OCI-LY7 (cell line): ENCODE measurements around the gene DPYSL4. TPM values are rescaled to one million over a fixed set of nuclear protein-coding genes. Genes with fewer than 3 reads are reported as not detected.
"Not testable (repeated sequence)": the region's sequence is repeated elsewhere in the genome, so short reads cannot be mapped to it uniquely, and the experiment has no call there.

Source experiments
- BruUV-seq: library from RNA; stranded (reverse); fragments of 400-500 nt; replicated peaks from 2 replicates; lab custom pipeline; 2021; lab: Mats Ljungman, UMichigan
- CTCF ChIA-PET: fragments of 300-600 bp; sonication (Branson Sonifier 250); formaldehyde crosslinking; loops from one replicate; lab custom pipeline; 2022; ENCODE audit warnings: antibody characterized with exemption; ENCODE audit not compliant: unreplicated experiment; lab: Charles Lee
- POLR2A ChIA-PET: fragments of 300-600 bp; sonication (Branson Sonifier 250); formaldehyde crosslinking; loops from one replicate; lab custom pipeline; 2022; ENCODE audit warnings: antibody characterized with exemption; lab: Charles Lee
- DNase-seq: peaks from one replicate; pipeline ENCODE4 v3.0.0-alpha.2; 2015; ENCODE audit warnings: low spot score
- H2AFZ ChIP-seq: fragments of 200-600 bp; sonication (generic), shearing (Covaris generic); 2 replicates; pipeline ENCODE4 v1.6.1; 2014; ENCODE audit warnings: mild to moderate bottlenecking, antibody characterized with exemption, low read length, moderate library complexity
- H3K27ac ChIP-seq: fragments of 200-600 bp; sonication (generic); 2 replicates; pipeline ENCODE4 v1.5.1; 2014; ENCODE audit warnings: mixed run types, low read depth, mild to moderate bottlenecking, moderate library complexity, low read length, inconsistent platforms; ENCODE audit not compliant: poor library complexity, severe bottlenecking
- H3K36me3 ChIP-seq: fragments of 200-600 bp; sonication (generic); 2 replicates; pipeline ENCODE4 v1.6.1; 2014; ENCODE audit warnings: mild to moderate bottlenecking, antibody characterized with exemption, low read length, moderate library complexity, mixed read lengths; ENCODE audit not compliant: insufficient read depth
- H3K4me1 ChIP-seq: fragments of 200-600 bp; sonication (generic); 2 replicates; pipeline ENCODE4 v1.5.1; 2014; ENCODE audit warnings: mild to moderate bottlenecking, low read length; ENCODE audit not compliant: insufficient read depth, poor library complexity, severe bottlenecking
- H3K4me2 ChIP-seq: fragments of 200-600 bp; sonication (generic); 2 replicates; pipeline ENCODE4 v1.6.1; 2014; ENCODE audit warnings: mild to moderate bottlenecking, low read length
- H3K4me3 ChIP-seq: fragments of 200-600 bp; sonication (generic); 2 replicates; pipeline ENCODE4 v1.5.1; 2014; ENCODE audit warnings: mild to moderate bottlenecking, low read depth, low read length; ENCODE audit not compliant: poor library complexity, severe bottlenecking
- H3K79me2 ChIP-seq: fragments of 200-600 bp; sonication (generic); 2 replicates; pipeline ENCODE4 v1.6.1; 2016; ENCODE audit warnings: low read depth, mild to moderate bottlenecking, low read length, moderate library complexity, mixed read lengths; ENCODE audit not compliant: insufficient read depth
- H3K9me2 ChIP-seq: fragments of 200-600 bp; sonication (generic); 2 replicates; pipeline ENCODE4 v1.6.1; 2016; ENCODE audit warnings: mild to moderate bottlenecking, low read length, mixed read lengths; ENCODE audit not compliant: insufficient read depth
- H3K9me3 ChIP-seq: fragments of 200-600 bp; sonication (generic); 2 replicates; pipeline ENCODE4 v1.6.1; 2014; ENCODE audit warnings: mild to moderate bottlenecking, mixed run types, low read length, mixed read lengths
- H4K20me1 ChIP-seq: fragments of 200-600 bp; sonication (generic); 2 replicates; pipeline ENCODE4 v1.6.1; 2014; ENCODE audit warnings: mild to moderate bottlenecking, antibody characterized with exemption, low read length, moderate library complexity, mixed read lengths; ENCODE audit not compliant: insufficient read depth
- CTCF ChIP-seq: fragments of 200-600 bp; sonication (generic); conservative IDR thresholded peaks from 2 replicates; pipeline ENCODE4 v1.5.1; 2014; ENCODE audit warnings: mild to moderate bottlenecking, antibody characterized with exemption, low read length, moderate library complexity, mixed read lengths
- EZH2phosphoT487 ChIP-seq: fragments of 200-600 bp; sonication (generic); IDR thresholded peaks from 2 replicates; pipeline ENCODE4 v1.6.1; 2018; ENCODE audit warnings: low read depth, borderline replicate concordance, mild to moderate bottlenecking, mixed run types, antibody characterized with exemption, low read length, moderate library complexity, mixed read lengths
- intact Hi-C: fragments of 100-400 bp; cut with micrococcal nuclease; formaldehyde crosslinking; loops from one replicate; pipeline ENCODE4 v1.10.0; 2022; ENCODE audit not compliant: unreplicated experiment
- total RNA-seq, 2 experiments: library from RNA; depleted of rRNA in 1 of 2; stranded (reverse); fragments of >200 nt in 1 of 2; shearing (Covaris generic) in 1 of 2; gene quantifications; 2 replicates each; pipeline ENCODE4 v1.2.3, GENCODE V29; 2014 to 2022

DPYSL4 gene
- total RNA-seq, 2 experiments from 2014 or later: not detected

GRCh38 chr10:132160834-132161622, 25.7 kb upstream of the DPYSL4 start:
- H3K27ac ChIP-seq: peak overlapping the region; percentile 90
- intact Hi-C loops: loop anchor here (5.0 to 10.0 kb wide), 3 partner anchors 171 to 286 kb away; partner anchors contain the start of gene LRRC27
- H3K4me3 ChIP-seq, BruUV-seq, H3K4me2 ChIP-seq, H4K20me1 ChIP-seq, H3K9me2 ChIP-seq, H3K36me3 ChIP-seq, H3K79me2 ChIP-seq, H2AFZ ChIP-seq, H3K9me3 ChIP-seq, CTCF ChIA-PET, DNase-seq: not testable (repeated sequence)
- POLR2A ChIA-PET: interaction anchor here (0.6 kb wide), 2 partner anchors 172 to 1248 kb away, joined by 3 to 5 read pairs; no protein-coding TSS in a partner anchor
- peaks cover 43% of the 10 kb centered on the region for H3K4me1 ChIP-seq

GRCh38 chr10:132162021-132162531, 24.7 kb upstream of the DPYSL4 start:
- POLR2A ChIA-PET: interaction anchor here (0.6 to 1.2 kb wide), 2 partner anchors 169 to 171 kb away, joined by 3 to 5 read pairs; no protein-coding TSS in a partner anchor
- TF ChIP-seq EZH2phosphoT487: no peak
- no peak for TF ChIP-seq CTCF
- H3K4me3 ChIP-seq: peak overlapping the region; percentile 64
- H3K4me2 ChIP-seq: peak overlapping the region; percentile 75
- no peaks in the 10 kb centered on the region for H3K36me3 ChIP-seq
- H3K27ac ChIP-seq: peak overlapping the region; percentile 90
- H3K4me1 ChIP-seq: peaks cover 43% of the 10 kb centered on the region
- CTCF ChIA-PET: interaction anchor here (0.6 kb wide), 1 partner anchor 317 kb away, joined by 3 read pairs; no protein-coding TSS in a partner anchor
- peak overlapping the region; percentile 15; the same call in 1 of the 2 replicates for H2AFZ ChIP-seq
- no peaks in the 10 kb centered on the region for H4K20me1 ChIP-seq
- H3K9me3 ChIP-seq: no peaks in the 10 kb centered on the region
- no TSS peak for BruUV-seq
- no peaks in the 10 kb centered on the region for H3K9me2 ChIP-seq
- no peaks in the 10 kb centered on the region for H3K79me2 ChIP-seq
- DNase-seq: peak; percentile 67
- intact Hi-C loops: loop anchor here (5.0 to 10.0 kb wide), 3 partner anchors 170 to 285 kb away; partner anchors contain the start of gene LRRC27

- H3K9me2 ChIP-seq: no peaks in the 10 kb centered on the region
- no peak for DNase-seq
- H3K4me3 ChIP-seq: peak overlapping the region; percentile 64
- TF ChIP-seq CTCF: no peak
- no peak for TF ChIP-seq EZH2phosphoT487
- no peaks in the 10 kb centered on the region for H4K20me1 ChIP-seq
- peak overlapping the region; percentile 90 for H3K27ac ChIP-seq
- H3K4me1 ChIP-seq: peaks cover 43% of the 10 kb centered on the region
- no peaks in the 10 kb centered on the region for H3K36me3 ChIP-seq
- no peaks in the 10 kb centered on the region for H3K9me3 ChIP-seq
- ChIA-PET CTCF (interaction anchor here (0.5 to 0.6 kb wide), 2 partner anchors 317 to 843 kb away, joined by 3 read pairs; no protein-coding TSS in a partner anchor), POLR2A (interaction anchor here (0.7 to 1.2 kb wide), 2 partner anchors 146 to 168 kb away, joined by 3 read pairs; no protein-coding TSS in a partner anchor)
- intact Hi-C loops: loop anchor here (5.0 to 10.0 kb wide), 3 partner anchors 170 to 285 kb away; partner anchors contain the start of gene LRRC27
- no peaks in the 10 kb centered on the region for H3K79me2 ChIP-seq
- BruUV-seq: no TSS peak
- peak overlapping the region; percentile 75 for H3K4me2 ChIP-seq
- peak overlapping the region; percentile 15; the same call in 1 of the 2 replicates for H2AFZ ChIP-seq
Observed at GRCh38 chr10:132162590-132163277, 24.0 kb upstream of the DPYSL4 start.
